SK-N-MC (cell line): ENCODE measurements around the gene GOSR1.
A peak's percentile ranks its signal among the peaks of the same experiment; 100 is the strongest.
"Not testable (repeated sequence)": the region's sequence is repeated elsewhere in the genome, so short reads cannot be mapped to it uniquely, and the experiment has no call there.

ENCODE experiments used
- DNase-seq: peaks from one replicate; pipeline ENCODE4 v3.0.0-alpha.2; 2011; ENCODE audit warnings: low read depth, low spot score
- H3K27ac ChIP-seq: fragments of 200-600 bp; sonication (generic); 2 replicates; pipeline ENCODE4 v1.5.1; 2016; ENCODE audit warnings: mixed run types
- H3K36me3 ChIP-seq: fragments of 200-600 bp; sonication (generic); 2 replicates; pipeline ENCODE4 v1.6.1; 2017; ENCODE audit warnings: antibody characterized with exemption, low read length, mixed read lengths; ENCODE audit not compliant: insufficient read depth
- H3K4me3 ChIP-seq: fragments of 200-600 bp; sonication (generic); 2 replicates; pipeline ENCODE4 v1.5.1; 2016
- H3K9ac ChIP-seq: fragments of 200-600 bp; sonication (generic); 2 replicates; pipeline ENCODE4 v1.8.0; 2017; ENCODE audit warnings: mixed run types, mixed read lengths; ENCODE audit not compliant: insufficient read length
- H3K9me3 ChIP-seq: fragments of 200-600 bp; sonication (generic); 2 replicates; pipeline ENCODE4 v1.6.1; 2017; ENCODE audit warnings: low read depth, mild to moderate bottlenecking, antibody characterized with exemption, low read length, moderate library complexity, mixed read lengths
- EZH2 ChIP-seq: fragments of 200-600 bp; sonication (generic); IDR thresholded peaks from one replicate; pipeline ENCODE4 v1.6.1; 2017; ENCODE audit warnings: antibody characterized with exemption
- FOXP2 ChIP-seq: optimal IDR thresholded peaks from 2 replicates; pipeline ENCODE3; 2011; ENCODE audit warnings: mild to moderate bottlenecking, moderate library complexity; ENCODE audit not compliant: insufficient read depth; ENCODE audit errors: extremely low read length, control extremely low read depth
- POLR2AphosphoS5 ChIP-seq: IDR thresholded peaks from 2 replicates; pipeline ENCODE4 v1.6.1; 2012; ENCODE audit warnings: mild to moderate bottlenecking, low read depth, low read length, borderline replicate concordance

GOSR1 gene

GRCh38 chr17:30450125-30451027 lies 26.8 kb upstream of the GOSR1 start:
- no peak for DNase-seq
- Histone ChIP-seq H3K36me3 (peaks cover 5% of the 10 kb centered on the region; the same call in 1 of the 2 replicates), H3K4me3 (no peak overlapping the region), H3K9me3 (no peaks in the 10 kb centered on the region), H3K27ac (no peak overlapping the region), H3K9ac (no peak overlapping the region)
- no peak for TF ChIP-seq EZH2
- TF ChIP-seq FOXP2 = no peak
- no peak for TF ChIP-seq POLR2AphosphoS5

- H3K4me3 ChIP-seq = no peak overlapping the region
- no peak for DNase-seq
- H3K9ac ChIP-seq = no peak overlapping the region
- H3K9me3 ChIP-seq = no peaks in the 10 kb centered on the region
- no peak overlapping the region for H3K27ac ChIP-seq
- TF ChIP-seq POLR2AphosphoS5 (no peak), EZH2 (no peak), FOXP2 (no peak)
- peaks cover 5% of the 10 kb centered on the region; the same call in 1 of the 2 replicates for H3K36me3 ChIP-seq
These were observed 22.6 kb upstream of the GOSR1 start for GRCh38 chr17:30454635-30455034.

GRCh38 chr17:30458371-30458770 lies 18.8 kb upstream of the GOSR1 start:
- H3K9ac ChIP-seq = no peak overlapping the region
- H3K27ac ChIP-seq = no peak overlapping the region
- peaks cover 12% of the 10 kb centered on the region; the same call in 1 of the 2 replicates for H3K36me3 ChIP-seq
- DNase-seq = no peak
- H3K4me3 ChIP-seq = no peak overlapping the region
- TF ChIP-seq POLR2AphosphoS5 = no peak
- TF ChIP-seq EZH2 = no peak
- H3K9me3 ChIP-seq = no peaks in the 10 kb centered on the region

GRCh38 chr17:30458797-30459413 lies 18.3 kb upstream of the GOSR1 start:
- not testable (repeated sequence) for H3K4me3 ChIP-seq, H3K9ac ChIP-seq, H3K9me3 ChIP-seq, DNase-seq, H3K27ac ChIP-seq
- H3K36me3 ChIP-seq = peaks cover 12% of the 10 kb centered on the region; the same call in 1 of the 2 replicates

GRCh38 chr17:30468465-30468864 lies 8.7 kb upstream of the GOSR1 start:
- Histone ChIP-seq H3K36me3 (no peaks in the 10 kb centered on the region), H3K9ac (no peak overlapping the region), H3K27ac (no peak overlapping the region), H3K9me3 (no peaks in the 10 kb centered on the region), H3K4me3 (no peak overlapping the region)
- no peak for DNase-seq
- TF ChIP-seq FOXP2 = no peak
- no peak for TF ChIP-seq POLR2AphosphoS5
- no peak for TF ChIP-seq EZH2

- no peak for DNase-seq
- Histone ChIP-seq H3K4me3 (no peak overlapping the region), H3K36me3 (no peaks in the 10 kb centered on the region), H3K27ac (no peak overlapping the region), H3K9me3 (no peaks in the 10 kb centered on the region), H3K9ac (no peak overlapping the region)
- TF ChIP-seq POLR2AphosphoS5 = no peak
- TF ChIP-seq EZH2 = no peak
- TF ChIP-seq FOXP2 = no peak
These were observed 4.8 kb upstream of the GOSR1 start for GRCh38 chr17:30472238-30472890.

- H3K27ac ChIP-seq = no peak overlapping the region
- no peak overlapping the region for H3K9ac ChIP-seq
- no peaks in the 10 kb centered on the region for H3K9me3 ChIP-seq
- TF ChIP-seq POLR2AphosphoS5 = no peak
- no peak for TF ChIP-seq FOXP2
- TF ChIP-seq EZH2 = no peak
- peaks cover 5% of the 10 kb centered on the region for H3K36me3 ChIP-seq
- DNase-seq = no peak
- H3K4me3 ChIP-seq = no peak overlapping the region
These were observed 2.0 kb upstream of the GOSR1 start for GRCh38 chr17:30475206-30475605.

- peak overlapping the region; percentile 92 for H3K4me3 ChIP-seq
- DNase-seq = no peak
- H3K36me3 ChIP-seq = peaks cover 14% of the 10 kb centered on the region
- TF ChIP-seq POLR2AphosphoS5 = no peak
- no peak for TF ChIP-seq EZH2
- TF ChIP-seq FOXP2 = no peak
- H3K9ac ChIP-seq = peak overlapping the region; percentile 97
- H3K27ac ChIP-seq = no peak overlapping the region
- H3K9me3 ChIP-seq = no peaks in the 10 kb centered on the region
These were observed 504 bp upstream of the GOSR1 start for GRCh38 chr17:30476726-30477082.

GRCh38 chr17:30477774-30478115 lies 537 bp downstream of the GOSR1 start:
- peak overlapping the region; percentile 92 for H3K4me3 ChIP-seq
- H3K27ac ChIP-seq = peak overlapping the region; percentile 75
- H3K9ac ChIP-seq = peak overlapping the region; percentile 97
- DNase-seq = no peak
- TF ChIP-seq POLR2AphosphoS5 = no peak
- peaks cover 21% of the 10 kb centered on the region for H3K36me3 ChIP-seq
- no peaks in the 10 kb centered on the region for H3K9me3 ChIP-seq
